CD4-positive, alpha-beta memory T cell (primary cell): ENCODE measurements around the gene WDR90. TPM values are rescaled to one million over a fixed set of nuclear protein-coding genes. Genes with fewer than 3 reads are reported as not detected.

Experiments
- CTCF ChIA-PET: fragments of 350-600 bp; sonication (Branson Sonifier 250); formaldehyde crosslinking; loops from one replicate; lab custom pipeline; 2021; ENCODE audit warnings: inconsistent platforms; ENCODE audit not compliant: partially characterized antibody; lab: Charles Lee
- POLR2A ChIA-PET: fragments of 350-600 bp; sonication (Branson Sonifier 250); formaldehyde crosslinking; loops from one replicate; lab custom pipeline; 2021; ENCODE audit not compliant: partially characterized antibody; lab: Charles Lee
- DNase-seq, 5 donors: peaks; one replicate each; pipeline versions ENCODE4 v3.0.0 to v3.0.0-alpha.2; 2020 to 2022; ENCODE audit warnings: mixed read lengths in 1 of 5
- H3K27ac ChIP-seq: one replicate; pipeline ENCODE4 v1.7.0; 2013; ENCODE audit warnings: low read depth, low read length
- H3K27me3 ChIP-seq: 2 replicates; pipeline ENCODE4 v1.7.0; 2013; ENCODE audit warnings: mild to moderate bottlenecking, low read length, moderate library complexity; ENCODE audit not compliant: insufficient read depth
- H3K36me3 ChIP-seq: 2 replicates; pipeline ENCODE4 v1.7.0; 2013; ENCODE audit warnings: mild to moderate bottlenecking, low read length, moderate library complexity; ENCODE audit not compliant: insufficient read depth
- H3K4me1 ChIP-seq: 2 replicates; pipeline ENCODE4 v1.7.0; 2013; ENCODE audit warnings: mild to moderate bottlenecking, low read length, moderate library complexity; ENCODE audit not compliant: insufficient read depth
- H3K4me3 ChIP-seq, 2 donors: one replicate each; pipeline ENCODE4 v1.7.0; 2013; ENCODE audit warnings: low read length in 2 of 2, mild to moderate bottlenecking in 1 of 2
- H3K9me3 ChIP-seq, 2 donors: one replicate each; pipeline ENCODE4 v1.7.0; 2013; ENCODE audit warnings: low read length in 2 of 2, control low read depth in 1 of 2; ENCODE audit not compliant: control insufficient read depth in 1 of 2
- H3K27ac Mint-ChIP-seq, 7 donors: one replicate each; pipeline ENCODE4 v1.8.0; 2020 to 2021; ENCODE audit warnings: mixed read lengths in 7 of 7, mild to moderate bottlenecking in 6 of 7, inconsistent platforms in 3 of 7, moderate library complexity in 3 of 7
- H3K27me3 Mint-ChIP-seq, 2 donors: one replicate each; pipeline ENCODE4 v1.8.0; 2020 to 2021; ENCODE audit warnings: mixed read lengths in 2 of 2
- H3K36me3 Mint-ChIP-seq, 2 donors: one replicate each; pipeline ENCODE4 v1.8.0; 2020 to 2021; ENCODE audit warnings: mixed read lengths in 2 of 2, inconsistent platforms in 1 of 2, mild to moderate bottlenecking in 1 of 2
- H3K4me1 Mint-ChIP-seq, 4 donors: one replicate each; pipeline ENCODE4 v1.8.0; 2020 to 2021; ENCODE audit warnings: mixed read lengths in 4 of 4, mild to moderate bottlenecking in 1 of 4
- H3K4me3 Mint-ChIP-seq, 8 donors: one replicate each; pipeline ENCODE4 v1.8.0; 2020 to 2021; ENCODE audit warnings: mixed read lengths in 8 of 8, mild to moderate bottlenecking in 7 of 8, moderate library complexity in 6 of 8, inconsistent platforms in 3 of 8
- H3K9me3 Mint-ChIP-seq, 8 donors: one replicate each; pipeline ENCODE4 v1.8.0; 2020 to 2021; ENCODE audit warnings: mixed read lengths in 8 of 8, mild to moderate bottlenecking in 5 of 8, inconsistent platforms in 3 of 8, moderate library complexity in 1 of 8
- intact Hi-C: fragments of 100-400 bp; cut with micrococcal nuclease; formaldehyde crosslinking; loops from one replicate; pipeline ENCODE4 v1.15.1; 2023
- polyA plus RNA-seq, 2 donors: library from polyadenylated mRNA; unstranded; fragments of 300-500 nt; fragmentation: Illumina TruSeq; gene quantifications; one replicate each; pipeline ENCODE4 v1.2.3, GENCODE V29; 2021
- total RNA-seq, 2 experiments: library from RNA; stranded (reverse); gene quantifications; one replicate each; pipeline ENCODE4 v1.2.3, GENCODE V29; 2021

The WDR90 gene
- total and polyA plus RNA-seq, 4 experiments from 2014 or later, result 0.96 to 19.7 (median 9.9) TPM

GRCh38 chr16:668519-669171 is 19.5 kb downstream of the WDR90 start:
- Histone ChIP-seq H3K27ac (peak overlapping the region; percentile 69), H3K4me3 (peak overlapping the region; percentile 42 to 73), H3K36me3 (peaks cover 25% of the 10 kb centered on the region), H3K4me1 (peaks cover 23% of the 10 kb centered on the region), H3K27me3 (no peaks in the 10 kb centered on the region), H3K9me3 (no peaks in the 10 kb centered on the region)
- Mint-ChIP-seq H3K27ac (peak overlapping the region in 6 of 7 donors; percentile 29 to 88 (median 53)), H3K4me1 (peaks cover 3 to 21% (median 6%) of the 10 kb centered on the region in 4 donors), H3K36me3 (peaks cover 0 to 13% of the 10 kb centered on the region in 2 donors), H3K4me3 (peak overlapping the region; percentile 71 to 86 (median 80)), H3K27me3 (no peaks in the 10 kb centered on the region), H3K9me3 (no peaks in the 10 kb centered on the region)
- POLR2A ChIA-PET, result interaction anchor here (1.4 to 5.6 kb wide), 7 partner anchors 12 to 53 kb away, joined by 5 to 89 read pairs (median 17); partner anchors contain the start of genes ANTKMT, JMJD8, MCRIP2 and METTL26
- CTCF ChIA-PET, result interaction anchor here (1.1 to 1.4 kb wide), 4 partner anchors 10 to 64 kb away, joined by 3 to 5 read pairs (median 3); no protein-coding TSS in a partner anchor
- no peak for DNase-seq
- intact Hi-C loops, result loop anchor here (1.0 to 2.0 kb wide), 5 partner anchors 11 to 276 kb away; partner anchors contain the start of genes JMJD8, METTL26 and WDR90

GRCh38 chr16:669666-670065 is 20.5 kb downstream of the WDR90 start:
- Histone ChIP-seq H3K9me3 (no peaks in the 10 kb centered on the region), H3K27me3 (no peaks in the 10 kb centered on the region), H3K4me3 (no peak overlapping the region), H3K4me1 (peaks cover 23% of the 10 kb centered on the region), H3K36me3 (peaks cover 25% of the 10 kb centered on the region), H3K27ac (no peak overlapping the region)
- intact Hi-C loops, result loop anchor here (2.0 kb wide), 1 partner anchor 21 kb away; the partner anchor contains the start of gene WDR90
- no peaks in the 10 kb centered on the region for H3K9me3 Mint-ChIP-seq
- DNase-seq, result no peak
- peaks cover 3 to 22% (median 6%) of the 10 kb centered on the region in 4 donors for H3K4me1 Mint-ChIP-seq
- H3K27me3 Mint-ChIP-seq, result no peaks in the 10 kb centered on the region
- ChIA-PET CTCF (no interaction called here), POLR2A (interaction anchor here (5.6 kb wide), 1 partner anchor 11 kb away, joined by 89 read pairs; the partner anchor contains the start of genes JMJD8 and STUB1)
- peak overlapping the region in 1 of 7 donors; percentile 57 for H3K27ac Mint-ChIP-seq
- peak overlapping the region in 6 of 8 donors; percentile 46 to 81 (median 68) for H3K4me3 Mint-ChIP-seq
- H3K36me3 Mint-ChIP-seq, result peaks cover 0 to 16% of the 10 kb centered on the region in 2 donors

GRCh38 chr16:670485-671352 is 21.6 kb downstream of the WDR90 start:
- H3K27ac ChIP-seq, result no peak overlapping the region
- H3K27me3 ChIP-seq, result no peaks in the 10 kb centered on the region
- peaks cover 0 to 16% of the 10 kb centered on the region in 2 donors for H3K36me3 Mint-ChIP-seq
- peak overlapping the region in 3 of 8 donors; percentile 5 to 42 (median 25) for H3K4me3 Mint-ChIP-seq
- ChIA-PET POLR2A (interaction anchor here (1.2 to 5.6 kb wide), 5 partner anchors 10 to 25 kb away, joined by 6 to 89 read pairs (median 7); partner anchors contain the start of genes JMJD8, STUB1 and WDR24), CTCF (no interaction called here)
- H3K36me3 ChIP-seq, result peaks cover 25% of the 10 kb centered on the region
- peaks cover 29% of the 10 kb centered on the region for H3K4me1 ChIP-seq
- intact Hi-C loops, result no loop called here
- no peak for DNase-seq
- H3K27ac Mint-ChIP-seq, result peak overlapping the region in 1 of 7 donors; percentile 57
- no peaks in the 10 kb centered on the region for H3K27me3 Mint-ChIP-seq
- H3K9me3 Mint-ChIP-seq, result no peaks in the 10 kb centered on the region
- H3K4me1 Mint-ChIP-seq, result peaks cover 5 to 28% (median 10%) of the 10 kb centered on the region in 4 donors
- H3K9me3 ChIP-seq, result no peaks in the 10 kb centered on the region
- no peak overlapping the region for H3K4me3 ChIP-seq

GRCh38 chr16:671353-672131 is 22.4 kb downstream of the WDR90 start:
- H3K4me3 Mint-ChIP-seq, result no peak overlapping the region
- ChIA-PET POLR2A (interaction anchor here (1.1 to 5.3 kb wide), 6 partner anchors 9 to 24 kb away, joined by 3 to 22 read pairs (median 7); partner anchors contain the start of genes JMJD8, STUB1 and WDR24), CTCF (no interaction called here)
- Histone ChIP-seq H3K4me1 (peaks cover 29% of the 10 kb centered on the region), H3K27ac (no peak overlapping the region), H3K9me3 (no peaks in the 10 kb centered on the region), H3K36me3 (peaks cover 25% of the 10 kb centered on the region), H3K4me3 (no peak overlapping the region), H3K27me3 (no peaks in the 10 kb centered on the region)
- DNase-seq, result no peak
- no peak overlapping the region for H3K27ac Mint-ChIP-seq
- H3K27me3 Mint-ChIP-seq, result no peaks in the 10 kb centered on the region
- H3K4me1 Mint-ChIP-seq, result peaks cover 5 to 29% (median 10%) of the 10 kb centered on the region in 4 donors
- intact Hi-C loops, result no loop called here
- no peaks in the 10 kb centered on the region for H3K9me3 Mint-ChIP-seq
- peaks cover 0 to 16% of the 10 kb centered on the region in 2 donors for H3K36me3 Mint-ChIP-seq

- Histone ChIP-seq H3K4me3 (no peak overlapping the region), H3K27me3 (no peaks in the 10 kb centered on the region), H3K36me3 (peaks cover 25% of the 10 kb centered on the region), H3K27ac (no peak overlapping the region), H3K9me3 (no peaks in the 10 kb centered on the region), H3K4me1 (peaks cover 25% of the 10 kb centered on the region)
- H3K4me3 Mint-ChIP-seq, result no peak overlapping the region
- peaks cover 5 to 28% (median 15%) of the 10 kb centered on the region in 4 donors for H3K4me1 Mint-ChIP-seq
- ChIA-PET CTCF (no interaction called here), POLR2A (interaction anchor here (1.1 to 5.3 kb wide), 4 partner anchors 8 to 23 kb away, joined by 3 to 22 read pairs (median 8); partner anchors contain the start of genes STUB1 and WDR24)
- DNase-seq, result no peak
- intact Hi-C loops, result no loop called here
- no peaks in the 10 kb centered on the region for H3K27me3 Mint-ChIP-seq
- no peaks in the 10 kb centered on the region for H3K9me3 Mint-ChIP-seq
- H3K36me3 Mint-ChIP-seq, result peaks cover 0 to 18% of the 10 kb centered on the region in 2 donors
- H3K27ac Mint-ChIP-seq, result no peak overlapping the region
Measured at GRCh38 chr16:672371-672770, 23.2 kb downstream of the WDR90 start.

- H3K36me3 Mint-ChIP-seq, result peaks cover 0 to 18% of the 10 kb centered on the region in 2 donors
- no peak overlapping the region for H3K4me3 Mint-ChIP-seq
- Histone ChIP-seq H3K27me3 (no peaks in the 10 kb centered on the region), H3K9me3 (no peaks in the 10 kb centered on the region), H3K4me3 (no peak overlapping the region), H3K36me3 (peaks cover 25% of the 10 kb centered on the region), H3K27ac (no peak overlapping the region), H3K4me1 (peaks cover 20% of the 10 kb centered on the region)
- peaks cover 2 to 23% (median 13%) of the 10 kb centered on the region in 4 donors for H3K4me1 Mint-ChIP-seq
- ChIA-PET POLR2A (interaction anchor here (1.0 to 5.3 kb wide), 2 partner anchors 14 to 22 kb away, joined by 3 to 22 read pairs; no protein-coding TSS in a partner anchor), CTCF (no interaction called here)
- H3K27me3 Mint-ChIP-seq, result no peaks in the 10 kb centered on the region
- DNase-seq, result no peak
- H3K9me3 Mint-ChIP-seq, result no peaks in the 10 kb centered on the region
- peak overlapping the region in 1 of 7 donors; percentile 42 for H3K27ac Mint-ChIP-seq
- intact Hi-C loops, result no loop called here
Measured at GRCh38 chr16:672851-673250, 23.7 kb downstream of the WDR90 start.
